ENCODE measurements around the gene B4GALNT3.

DNA sequence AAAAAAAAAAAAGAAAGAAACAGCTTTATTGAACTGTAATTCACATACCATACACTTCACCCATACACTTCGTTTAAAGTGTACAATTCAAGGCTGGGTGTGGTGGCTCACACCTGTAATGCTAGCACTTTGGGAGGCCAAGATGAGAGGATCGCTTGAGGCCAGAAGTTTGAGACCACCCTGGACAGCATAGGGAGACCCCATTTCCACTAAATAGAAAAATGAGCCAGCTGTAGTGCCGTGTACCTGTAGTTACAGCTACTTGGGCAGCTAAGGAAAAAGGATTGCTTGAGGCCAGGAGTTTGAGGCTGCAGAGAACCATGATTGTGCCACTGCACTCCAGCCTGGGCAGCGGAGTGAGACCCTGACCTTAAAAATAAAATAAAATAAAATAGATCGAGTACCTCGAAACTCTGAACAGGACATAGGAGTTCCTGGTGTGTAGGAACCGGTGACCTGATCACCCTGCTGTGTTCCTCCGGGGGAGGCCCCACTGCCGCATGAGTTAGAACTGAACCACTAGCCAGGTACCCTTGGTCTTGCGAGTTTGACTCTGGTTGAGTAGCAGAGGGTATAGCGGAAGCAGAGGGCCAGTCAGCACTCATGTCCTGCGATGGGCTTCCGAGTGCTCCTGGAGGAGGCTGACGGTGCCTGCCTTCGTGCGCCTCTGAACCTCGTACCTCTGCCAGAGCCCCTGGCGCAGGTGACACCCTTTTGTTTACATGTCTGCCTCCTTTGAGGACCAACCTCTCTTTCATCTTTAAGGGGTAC lies 80.0 kb downstream of the B4GALNT3 start:
- TF ChIP-seq, protein P1, sequence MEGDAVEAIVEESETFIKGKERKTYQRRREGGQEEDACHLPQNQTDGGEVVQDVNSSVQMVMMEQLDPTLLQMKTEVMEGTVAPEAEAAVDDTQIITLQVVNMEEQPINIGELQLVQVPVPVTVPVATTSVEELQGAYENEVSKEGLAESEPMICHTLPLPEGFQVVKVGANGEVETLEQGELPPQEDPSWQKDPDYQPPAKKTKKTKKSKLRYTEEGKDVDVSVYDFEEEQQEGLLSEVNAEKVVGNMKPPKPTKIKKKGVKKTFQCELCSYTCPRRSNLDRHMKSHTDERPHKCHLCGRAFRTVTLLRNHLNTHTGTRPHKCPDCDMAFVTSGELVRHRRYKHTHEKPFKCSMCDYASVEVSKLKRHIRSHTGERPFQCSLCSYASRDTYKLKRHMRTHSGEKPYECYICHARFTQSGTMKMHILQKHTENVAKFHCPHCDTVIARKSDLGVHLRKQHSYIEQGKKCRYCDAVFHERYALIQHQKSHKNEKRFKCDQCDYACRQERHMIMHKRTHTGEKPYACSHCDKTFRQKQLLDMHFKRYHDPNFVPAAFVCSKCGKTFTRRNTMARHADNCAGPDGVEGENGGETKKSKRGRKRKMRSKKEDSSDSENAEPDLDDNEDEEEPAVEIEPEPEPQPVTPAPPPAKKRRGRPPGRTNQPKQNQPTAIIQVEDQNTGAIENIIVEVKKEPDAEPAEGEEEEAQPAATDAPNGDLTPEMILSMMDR (IDR thresholded peaks at IDR 0.05; ENCODE audit: low read length), result no peak
- TF ChIP-seq EZH2 (IDR thresholded peaks at IDR 0.05; ENCODE audit: borderline replicate concordance, low read length), result no peak

Data from OCI-LY1 (cell line).